ENCODE results near the gene TFPT.

GRCh38 chr19:54096617-54097106 lies 18.8 kb downstream of the TFPT start:
- TF ChIP-seq CTCF (IDR thresholded peaks at IDR 0.05 in 4 of 5, conservative IDR thresholded peaks at IDR 0.05 in 1 of 5) (no peak), POLR2A (IDR thresholded peaks at IDR 0.05) (no peak)

Data from gastrocnemius medialis (tissue), 4 donors.